Hematopoietic multipotent progenitor cell treated with erythropoietin and hydrocortisone succinate and interleukin-3 and kit ligand, for 8 days (in vitro differentiated cells): Measurements from ENCODE around the gene THSD4.
"Not testable (repeated sequence)": the region's sequence is repeated elsewhere in the genome, so short reads cannot be mapped to it uniquely, and the experiment has no call there.

ENCODE experiments used
- DNase-seq: peaks from one replicate; pipeline ENCODE4 v3.0.0-alpha.2; 2015

The THSD4 gene

GRCh38 chr15:71650603-71651002 lies 535.3 kb downstream of the THSD4 start:
- DNase-seq: no peak

GRCh38 chr15:71651750-71652186 lies 536.5 kb downstream of the THSD4 start:
- peak; percentile 55 for DNase-seq

- DNase-seq: no peak
Measured at GRCh38 chr15:71654042-71654719, 538.9 kb downstream of the THSD4 start.

- DNase-seq: no peak
Measured at GRCh38 chr15:71654720-71655174, 539.5 kb downstream of the THSD4 start.

- DNase-seq: no peak
Measured at GRCh38 chr15:71656425-71656824, 541.2 kb downstream of the THSD4 start.

GRCh38 chr15:71657141-71657540 lies 541.9 kb downstream of the THSD4 start:
- DNase-seq: no peak

GRCh38 chr15:71658036-71658435 lies 542.8 kb downstream of the THSD4 start:
- DNase-seq: no peak

- no peak for DNase-seq
Measured at GRCh38 chr15:71658827-71659729, 543.8 kb downstream of the THSD4 start.

GRCh38 chr15:71659730-71660067 lies 544.4 kb downstream of the THSD4 start:
- no peak for DNase-seq

- DNase-seq: no peak
Measured at GRCh38 chr15:71660501-71660900, 545.2 kb downstream of the THSD4 start.

GRCh38 chr15:71662306-71662705 lies 547.0 kb downstream of the THSD4 start:
- no peak for DNase-seq

GRCh38 chr15:71664622-71665021 lies 549.4 kb downstream of the THSD4 start:
- no peak for DNase-seq

GRCh38 chr15:71666763-71667620 lies 551.7 kb downstream of the THSD4 start:
- no peak for DNase-seq

- no peak for DNase-seq
Measured at GRCh38 chr15:71669688-71670087, 554.4 kb downstream of the THSD4 start.

GRCh38 chr15:71670222-71670621 lies 555.0 kb downstream of the THSD4 start:
- not testable (repeated sequence) for DNase-seq

- no peak for DNase-seq
Measured at GRCh38 chr15:71674354-71674753, 559.1 kb downstream of the THSD4 start.

GRCh38 chr15:71677352-71677751 lies 562.1 kb downstream of the THSD4 start:
- DNase-seq: no peak

- no peak for DNase-seq
Measured at GRCh38 chr15:71677766-71678165, 562.5 kb downstream of the THSD4 start.

- no peak for DNase-seq
Measured at GRCh38 chr15:71678191-71678590, 562.9 kb downstream of the THSD4 start.

GRCh38 chr15:71678605-71679004 lies 563.3 kb downstream of the THSD4 start:
- no peak for DNase-seq

- no peak for DNase-seq
Measured at GRCh38 chr15:71679223-71679792, 564.0 kb downstream of the THSD4 start.

GRCh38 chr15:71679793-71680353 lies 564.6 kb downstream of the THSD4 start:
- no peak for DNase-seq
